ENCODE results near the gene NRXN2.

Gene NRXN2

DNA sequence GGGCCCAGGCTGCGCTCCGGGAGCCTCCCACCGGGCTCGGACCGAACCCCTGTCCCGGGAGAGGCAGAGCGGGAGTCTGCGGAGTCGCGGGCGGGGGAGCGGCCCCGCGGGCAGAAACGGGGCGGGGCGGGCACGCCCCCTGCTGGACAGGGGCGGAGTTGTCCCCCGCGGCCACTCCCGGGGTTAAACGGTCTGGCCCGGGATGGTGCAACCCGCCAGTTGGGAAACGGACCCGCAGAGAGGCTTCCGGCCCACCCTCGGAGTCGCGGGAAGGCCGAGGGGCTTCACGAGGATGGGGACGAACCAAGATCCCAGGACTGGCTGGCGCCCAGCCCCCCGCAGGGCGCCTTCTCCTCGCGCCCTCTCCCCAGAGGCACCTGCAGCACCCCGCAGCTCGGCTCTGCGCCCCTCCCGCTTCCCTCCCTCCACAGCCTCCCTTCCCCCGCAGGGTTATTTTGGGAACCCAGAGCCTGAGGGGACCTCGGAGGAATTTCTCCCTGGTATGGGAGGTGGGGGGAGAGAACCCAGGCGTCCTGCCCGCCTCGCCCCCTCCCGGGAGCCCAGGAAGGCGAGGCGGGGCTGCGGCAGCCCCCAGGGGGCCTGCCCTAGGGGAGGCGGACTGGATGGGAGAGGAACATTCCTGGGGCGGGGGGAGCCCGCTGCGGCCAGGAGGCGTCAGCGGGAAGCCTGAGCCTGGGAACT lies 20.0 kb upstream of the NRXN2 start:
- DNase-seq: peak; percentile 73

DNA sequence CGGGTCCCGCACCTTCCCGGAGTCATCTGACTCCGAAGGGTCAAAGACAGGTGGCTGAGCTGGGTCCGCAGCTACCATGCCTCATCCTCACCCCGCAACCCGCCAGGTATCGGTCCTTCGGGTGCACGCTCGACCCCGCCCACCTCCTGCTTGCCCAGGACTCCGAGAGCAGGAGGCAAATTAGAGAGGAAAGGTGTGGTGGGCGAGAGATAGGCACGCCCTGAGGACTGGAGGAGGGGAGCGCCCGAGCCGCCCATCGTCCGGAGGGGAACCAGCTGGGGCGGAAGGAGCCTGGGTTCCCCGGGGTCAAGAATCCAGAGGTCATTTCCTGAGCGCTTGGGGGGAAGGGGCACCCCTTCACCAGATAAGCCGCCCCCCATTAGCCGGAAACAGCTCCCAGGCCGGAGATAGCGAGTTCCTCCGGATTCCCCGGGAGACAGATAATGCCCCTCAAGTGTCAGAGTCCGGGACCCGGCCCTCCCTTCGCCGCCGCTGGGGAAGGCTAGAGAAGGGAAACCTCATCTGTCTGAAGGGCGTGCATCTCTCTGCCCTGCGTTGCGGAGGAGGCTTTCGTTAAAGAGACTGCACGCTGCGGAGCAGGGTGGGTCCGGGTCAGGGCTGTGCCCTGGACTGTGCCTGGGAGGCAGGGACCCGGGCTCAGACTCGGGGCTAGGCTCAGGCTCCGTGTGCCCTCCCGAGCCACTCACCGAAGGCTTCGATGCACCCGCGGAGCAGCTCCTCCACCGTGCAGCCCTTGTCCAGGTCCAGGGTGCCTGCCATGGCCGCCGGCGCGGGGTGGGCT lies 19.3 kb upstream of the NRXN2 start:
- DNase-seq: no peak

DNA sequence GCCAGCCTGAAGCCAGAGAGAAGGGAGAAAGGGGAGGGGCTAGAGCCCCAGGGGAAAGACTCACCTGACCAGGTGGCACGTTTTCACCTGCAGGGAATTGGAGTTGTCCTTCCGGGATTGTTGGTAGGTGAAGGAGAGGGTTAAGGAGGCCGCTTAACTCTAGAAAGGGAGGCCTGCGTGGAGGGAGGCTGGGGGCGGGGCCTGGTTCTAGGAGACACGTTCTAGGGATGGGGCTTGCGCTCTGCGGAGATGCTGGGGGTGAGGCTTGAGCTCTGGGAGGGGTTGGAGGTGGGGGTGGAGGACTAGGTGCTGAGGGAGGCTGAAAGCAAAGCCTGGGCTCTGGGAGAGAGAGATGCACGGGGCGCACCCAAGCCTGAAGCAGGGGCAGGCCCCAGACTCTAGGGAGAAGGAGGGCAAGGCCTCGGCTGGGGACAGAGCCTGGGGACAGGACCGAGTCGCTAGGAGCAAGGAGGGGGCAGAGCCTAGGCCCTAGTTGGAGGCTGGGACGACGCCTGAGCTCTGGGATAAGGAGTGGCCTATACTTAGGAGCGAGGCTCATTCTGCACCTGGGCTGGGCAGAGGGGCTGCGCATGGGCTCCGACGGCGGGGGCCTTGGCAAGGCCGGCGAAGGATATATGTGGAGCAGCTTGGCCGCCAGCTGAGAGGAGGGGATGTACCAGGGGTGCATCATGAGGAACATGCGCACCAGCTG lies 18.5 kb upstream of the NRXN2 start:
- no peak for DNase-seq

DNA sequence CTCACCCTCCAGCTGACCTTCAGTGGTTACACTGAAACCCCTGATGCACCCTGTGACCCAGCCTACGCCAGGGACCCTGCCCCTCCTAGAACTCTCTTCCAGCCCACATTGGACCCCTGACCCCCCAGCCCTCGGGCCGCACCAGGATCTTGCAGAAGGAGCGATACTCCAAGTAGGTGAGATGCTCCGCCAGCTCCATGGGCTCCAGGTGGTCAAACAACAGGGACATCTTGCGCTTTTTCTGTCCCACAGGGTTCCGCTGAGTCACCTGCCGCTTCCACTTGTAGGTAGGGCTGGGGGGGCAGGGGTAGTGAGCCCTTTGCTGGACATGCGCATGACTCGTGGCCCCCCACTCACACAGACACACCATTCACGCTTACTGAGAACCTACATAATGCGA lies 16.9 kb upstream of the NRXN2 start:
- no peak for DNase-seq

DNA sequence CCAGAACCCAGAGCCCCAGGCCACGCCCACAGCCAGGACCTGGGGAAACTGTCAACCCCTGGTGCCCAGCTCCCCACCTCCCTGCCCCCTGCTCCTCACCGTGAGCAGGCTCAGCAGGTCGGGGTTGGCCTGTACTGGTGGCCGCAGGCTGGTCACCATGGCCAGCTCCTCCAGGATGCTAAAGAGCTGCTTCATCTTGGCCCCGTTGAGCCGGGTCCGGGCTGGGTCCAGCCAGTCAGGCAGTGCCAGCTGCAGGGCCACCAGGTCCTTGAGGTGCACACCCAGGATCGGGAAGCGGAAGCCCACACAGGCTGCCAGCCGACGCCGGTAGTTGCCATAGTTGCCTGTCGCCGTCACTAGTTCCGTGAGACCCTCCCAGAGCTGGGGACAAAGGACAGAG lies 13.7 kb upstream of the NRXN2 start:
- DNase-seq: no peak

DNA sequence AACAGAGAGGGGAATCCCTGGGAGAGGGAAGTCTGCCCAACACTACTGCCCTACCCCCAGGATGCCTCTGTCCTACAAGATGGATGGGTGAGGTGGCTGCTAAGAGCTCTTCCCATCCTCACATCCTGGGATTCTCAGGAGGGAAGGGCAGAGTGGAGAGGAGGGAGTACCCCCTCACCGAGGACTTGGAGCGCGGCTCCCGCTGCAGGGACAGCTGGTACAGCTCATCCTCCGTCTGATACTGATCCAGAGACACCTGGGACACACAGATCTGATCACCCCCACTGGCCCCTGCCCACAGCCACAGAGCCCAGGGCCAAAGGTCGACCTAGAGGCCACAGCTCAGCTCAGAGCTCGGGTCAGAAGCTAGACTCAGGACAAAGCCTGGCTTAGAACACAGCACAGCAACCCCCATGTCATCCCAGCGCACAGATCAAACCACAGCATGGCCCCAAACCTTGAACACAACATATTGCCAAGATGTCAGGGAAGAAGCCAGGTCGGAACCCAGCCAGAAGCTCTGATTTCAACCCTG lies 12.8 kb upstream of the NRXN2 start:
- DNase-seq: no peak

DNA sequence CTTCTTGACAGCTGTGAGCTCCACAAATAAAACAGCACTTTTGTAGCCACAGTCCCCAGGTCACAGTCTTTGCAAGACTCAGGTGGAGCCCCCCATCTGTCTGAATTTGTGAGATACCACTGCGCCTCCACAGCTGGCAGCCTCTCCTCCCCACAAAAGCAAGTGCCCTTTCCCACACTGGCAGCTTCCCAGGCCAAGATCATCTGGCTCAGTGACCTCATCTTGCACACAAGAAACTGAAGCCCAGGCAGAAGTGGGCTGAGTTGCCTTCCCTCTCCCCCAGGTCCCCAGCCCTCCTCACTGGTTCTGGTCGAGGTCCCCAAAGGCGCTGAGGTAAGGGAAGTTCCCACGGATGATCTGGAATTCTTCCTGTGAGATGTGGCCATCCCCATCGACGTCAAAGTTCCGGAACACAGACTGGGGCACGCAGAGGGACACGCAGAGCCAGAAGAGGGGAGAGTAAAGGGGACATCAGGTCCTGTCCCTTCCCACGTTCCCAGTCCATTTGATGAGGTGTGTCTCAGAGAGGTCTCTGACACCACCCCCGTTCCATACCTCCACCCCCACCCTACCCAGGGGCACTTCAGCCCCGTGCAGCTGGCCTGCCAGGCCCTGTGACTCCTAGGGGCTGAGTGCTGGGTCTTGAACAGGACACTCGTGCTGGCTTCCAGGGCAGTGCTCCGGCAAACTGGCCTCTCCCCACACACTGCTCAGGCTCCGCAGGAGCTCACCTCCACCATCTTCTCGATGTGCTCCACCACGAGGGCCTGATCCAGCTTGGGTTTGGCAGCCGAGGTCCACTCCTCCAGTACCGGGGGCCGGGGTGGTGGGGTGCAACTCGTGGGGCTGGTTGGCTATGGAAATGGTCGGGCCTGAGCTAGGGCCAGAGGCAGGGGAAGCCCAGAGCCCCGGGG lies 12.1 kb upstream of the NRXN2 start:
- DNase-seq: no peak

DNA sequence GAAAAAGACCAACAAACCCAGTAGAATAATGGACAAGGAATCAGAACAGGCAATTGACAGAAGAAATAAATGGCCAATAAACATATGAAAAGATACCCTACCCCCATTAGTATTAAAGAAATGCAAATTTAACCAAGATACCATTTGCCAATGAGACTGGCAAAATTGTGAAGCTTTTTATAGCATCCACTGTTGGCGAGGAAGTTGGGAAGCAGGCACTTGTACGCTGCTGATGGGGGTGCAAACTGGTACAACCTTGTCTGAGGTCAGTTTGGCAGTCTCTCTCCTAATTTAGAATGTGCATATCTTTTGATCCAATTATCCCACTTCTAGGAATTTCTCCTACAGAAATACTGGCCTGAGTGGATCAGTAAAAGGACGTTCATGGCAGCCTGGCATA lies 8.6 kb upstream of the NRXN2 start:
- DNase-seq: no peak

DNA sequence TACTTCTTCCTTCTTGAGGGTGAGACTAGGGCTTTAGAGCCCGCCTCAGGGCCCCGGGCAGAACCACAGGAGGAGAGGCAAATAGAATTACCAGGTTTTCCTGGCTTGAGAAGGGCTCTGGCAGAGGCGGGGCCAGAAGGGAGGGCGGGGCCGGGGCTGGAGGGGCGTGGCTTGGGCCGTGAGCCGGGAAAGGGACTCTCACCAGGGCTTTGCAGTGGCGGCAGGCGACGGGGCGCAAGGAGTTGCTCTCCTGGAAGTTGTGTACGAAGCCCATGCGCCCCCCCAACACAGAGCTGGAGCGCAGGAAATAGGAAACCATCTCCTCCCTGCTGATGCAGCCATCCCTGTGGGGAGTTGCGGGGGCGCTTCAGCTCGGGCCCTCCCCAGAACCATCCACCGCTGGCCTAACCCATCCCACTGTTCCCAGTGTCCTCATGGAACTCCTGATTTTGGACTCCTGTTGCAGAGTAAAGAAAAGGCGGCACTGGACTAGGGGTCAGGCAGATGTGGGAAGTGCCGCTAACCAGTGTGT lies 6.9 kb upstream of the NRXN2 start:
- no peak for DNase-seq

DNA sequence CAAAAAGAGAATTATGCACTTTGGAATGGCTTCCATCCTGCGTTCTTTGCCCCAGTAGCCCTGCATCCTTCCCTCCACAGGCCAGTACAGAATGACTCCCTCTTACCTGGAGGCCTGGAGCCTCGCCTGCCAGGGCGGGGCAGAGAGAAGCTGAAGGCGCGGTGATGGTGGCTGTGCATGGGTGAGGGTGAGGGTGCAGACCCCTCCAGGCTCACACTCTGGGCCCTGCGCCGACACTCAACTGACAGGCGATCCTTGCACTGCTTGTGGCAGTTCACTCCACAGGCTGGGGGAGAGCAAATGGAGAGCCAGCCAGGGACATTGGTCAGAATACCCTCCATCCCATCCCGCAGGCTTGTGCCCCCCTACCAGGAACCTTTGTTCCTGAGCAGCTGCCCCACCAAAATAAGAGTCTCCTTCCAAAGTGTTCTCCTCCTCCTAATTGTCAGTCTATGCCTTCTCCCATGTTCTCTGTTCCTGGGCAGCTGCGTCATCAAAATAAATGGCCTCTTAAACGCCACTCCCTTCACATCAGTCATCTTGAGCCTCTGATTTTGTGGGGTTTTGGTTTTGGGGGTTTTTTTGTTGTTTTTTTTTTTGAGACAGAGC lies 5.9 kb upstream of the NRXN2 start:
- no peak for DNase-seq

DNA sequence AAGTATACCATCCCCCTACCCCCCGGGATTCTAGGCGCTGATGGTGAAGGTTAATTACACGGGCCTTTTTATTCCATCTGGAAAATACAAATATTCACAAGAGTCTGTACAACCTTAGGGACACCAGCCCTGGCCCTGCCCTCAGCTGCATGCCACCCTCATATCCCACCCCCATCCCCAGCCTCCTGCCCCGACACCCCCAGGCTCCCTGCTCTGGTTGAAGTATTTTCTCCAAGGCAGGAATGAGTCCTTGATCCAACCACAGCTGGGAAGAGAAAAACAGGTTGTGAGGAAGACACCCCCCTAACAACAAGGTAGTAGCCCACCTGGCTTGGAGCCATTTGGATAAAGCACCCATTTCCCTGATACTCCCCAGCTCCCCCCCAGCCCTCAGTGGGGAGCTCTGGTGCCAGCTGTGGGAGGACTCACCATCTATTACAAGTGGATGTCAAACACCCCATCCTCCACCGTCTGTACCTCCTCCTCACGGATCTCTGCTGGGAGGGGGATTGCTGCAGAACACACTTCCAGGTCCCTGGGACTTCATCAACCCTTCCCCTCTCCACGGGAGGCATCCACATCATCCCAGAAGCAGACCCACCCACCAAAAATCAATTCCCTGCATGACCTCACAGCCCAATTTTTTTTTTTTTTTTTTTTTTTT lies 4.0 kb upstream of the NRXN2 start:
- no peak for DNase-seq

DNA sequence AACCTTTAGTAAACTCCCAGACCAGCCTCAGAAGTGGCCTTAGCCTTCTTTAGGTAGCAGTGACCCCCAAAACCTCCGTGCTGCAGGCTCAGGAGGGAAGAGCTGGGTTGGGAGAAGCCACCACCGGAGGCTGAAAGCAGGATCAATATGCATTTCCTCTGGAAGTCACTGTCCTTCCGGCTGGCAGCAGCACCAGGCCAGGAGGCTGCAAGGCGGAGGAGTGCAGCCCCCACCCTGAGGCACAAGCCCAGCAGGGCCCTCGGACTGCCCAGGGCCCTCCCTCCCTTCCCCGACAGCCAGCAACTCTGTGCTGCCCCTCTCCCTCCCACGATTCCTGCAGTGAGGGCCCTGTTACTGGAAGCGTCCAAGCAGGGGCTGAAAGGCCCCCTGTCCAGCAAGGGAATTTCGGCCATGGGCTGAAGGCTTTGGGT lies 3.2 kb upstream of the NRXN2 start:
- no peak for DNase-seq

DNA sequence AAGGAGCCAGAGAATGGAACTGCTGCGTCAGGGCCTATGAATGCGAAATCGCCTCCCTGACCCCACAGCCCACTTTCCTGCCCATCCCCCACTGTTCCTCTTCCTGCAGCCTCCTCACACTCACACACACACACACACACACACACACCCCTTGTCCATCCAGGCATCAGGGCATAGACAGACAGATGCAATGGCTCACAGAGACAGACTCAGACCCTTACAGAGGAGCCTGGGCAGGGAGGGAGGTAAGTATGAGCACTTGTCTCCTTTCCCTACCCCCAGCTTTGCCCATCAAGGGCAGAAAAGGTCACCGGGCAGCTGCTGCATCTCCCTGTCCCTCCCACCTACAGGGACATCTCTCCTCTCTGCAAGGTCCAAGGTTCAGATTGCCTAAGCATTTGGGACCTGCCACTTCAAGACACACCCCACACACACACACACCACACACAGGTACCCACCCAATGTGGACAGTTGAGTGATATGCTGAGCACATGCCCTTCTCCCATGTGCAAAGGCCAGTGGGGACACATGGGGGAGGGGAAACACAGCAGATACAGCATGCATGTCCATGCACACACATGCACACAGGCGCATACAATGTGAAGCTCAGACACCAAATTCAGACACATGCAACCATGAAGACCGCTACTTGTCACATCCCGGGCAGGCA lies 2.0 kb upstream of the NRXN2 start:
- DNase-seq: no peak

DNA sequence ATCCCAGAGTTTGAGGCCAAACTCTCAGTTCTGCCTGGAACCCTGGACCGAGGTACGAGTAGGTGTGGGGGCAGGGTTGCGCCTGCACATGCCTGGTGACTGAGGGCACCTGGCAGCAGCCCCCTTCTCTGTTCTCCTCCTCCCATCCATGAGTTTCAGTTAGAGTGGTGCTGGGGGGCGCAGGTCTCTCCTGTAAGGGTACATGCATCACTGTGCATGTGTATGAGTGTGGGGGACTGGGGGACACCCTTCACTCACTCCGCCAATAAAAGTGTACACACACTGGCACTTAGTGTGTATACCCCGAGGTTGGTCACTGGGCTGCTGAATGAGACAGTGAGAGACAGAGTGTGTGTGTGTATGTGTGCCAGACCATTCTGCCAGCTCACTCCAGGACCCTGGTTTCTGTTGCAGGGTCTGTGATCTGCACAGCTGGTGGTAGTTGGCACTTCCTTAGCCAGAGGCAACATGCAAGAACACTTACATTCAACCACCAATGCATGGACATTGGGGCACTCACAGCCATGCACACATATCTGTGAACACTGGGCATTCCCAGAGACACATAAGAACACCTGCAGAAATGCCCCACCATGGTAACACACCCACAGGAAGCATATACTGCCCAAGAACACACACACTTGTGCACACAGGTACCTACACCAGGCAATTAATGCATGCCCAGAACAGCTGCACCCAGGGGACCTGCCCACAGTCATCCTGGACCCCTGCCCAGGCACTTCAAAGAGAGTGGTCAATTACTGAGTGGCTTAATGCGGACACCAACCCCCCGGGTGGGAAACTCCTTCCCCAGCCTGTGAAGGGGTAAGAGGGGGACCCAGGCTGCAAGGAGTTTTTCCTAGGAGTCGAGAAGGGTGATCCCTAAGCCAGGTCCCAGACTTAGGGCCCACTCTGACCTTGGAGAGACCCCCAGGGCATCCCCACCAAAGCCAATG lies 1.2 kb upstream of the NRXN2 start:
- no peak for DNase-seq

DNA sequence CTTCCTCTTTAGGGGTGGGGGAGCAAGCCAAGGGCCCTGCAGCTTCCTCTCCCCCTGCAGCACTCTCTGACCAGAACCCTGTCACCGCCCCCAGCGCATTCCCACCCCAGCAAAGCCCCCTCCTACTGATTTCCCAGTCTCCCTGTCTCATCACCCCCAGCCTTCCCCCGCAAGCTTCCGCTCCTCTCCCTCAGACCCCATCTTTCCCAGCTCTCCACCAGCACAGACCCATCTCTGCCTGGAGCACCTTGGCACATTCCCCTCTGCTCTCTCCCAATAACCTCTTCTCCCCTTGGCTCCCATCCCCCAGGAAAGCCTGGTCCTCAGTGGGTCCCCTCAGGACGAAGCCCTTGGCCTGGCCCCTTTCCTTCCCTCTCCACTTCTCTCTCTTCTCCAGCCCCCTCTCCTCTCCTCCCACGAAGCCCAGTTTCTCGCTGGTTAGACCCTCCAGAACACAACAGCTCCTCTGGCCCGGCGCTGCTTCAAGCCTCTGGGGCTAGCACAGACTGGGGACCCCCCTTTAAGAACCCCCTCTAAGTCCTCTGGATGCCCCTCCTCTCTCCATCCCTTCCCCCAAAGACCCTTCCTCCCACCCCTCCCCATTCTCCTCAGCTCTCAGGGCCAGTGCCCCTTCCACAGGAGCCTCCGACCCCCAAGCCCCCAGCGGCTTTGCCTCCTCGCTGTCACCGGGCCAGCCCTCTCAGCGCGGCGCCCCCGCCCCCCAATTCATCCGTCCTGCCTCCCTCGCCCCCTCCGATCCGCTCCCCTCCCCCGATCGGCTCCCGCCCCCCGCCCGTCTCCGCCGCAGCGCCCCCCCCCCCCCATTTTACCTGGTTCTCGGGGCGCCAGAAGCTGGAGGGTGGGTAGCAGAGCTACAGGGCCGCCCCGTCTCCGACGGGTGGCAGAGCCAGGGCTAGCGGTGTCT lies 594 bp downstream of the NRXN2 start:
- no peak for DNase-seq

DNA sequence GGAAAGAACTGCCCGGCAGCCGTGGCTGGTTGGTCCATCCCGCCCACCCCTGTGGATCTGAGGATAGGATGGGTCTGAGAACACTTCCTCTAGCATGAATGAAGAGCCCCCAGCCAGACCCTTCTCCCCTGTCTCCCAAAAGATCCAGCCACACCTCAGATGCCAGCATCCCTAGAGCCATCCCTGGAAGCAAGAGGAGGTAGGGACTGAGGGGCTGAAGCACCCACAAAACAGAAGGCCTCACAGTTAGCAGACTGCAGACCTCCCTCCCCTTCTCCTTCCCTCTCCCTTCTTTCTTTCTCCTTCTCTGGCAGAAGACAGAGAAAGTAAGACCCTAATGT lies 1.7 kb downstream of the NRXN2 start:
- DNase-seq: no peak

DNA sequence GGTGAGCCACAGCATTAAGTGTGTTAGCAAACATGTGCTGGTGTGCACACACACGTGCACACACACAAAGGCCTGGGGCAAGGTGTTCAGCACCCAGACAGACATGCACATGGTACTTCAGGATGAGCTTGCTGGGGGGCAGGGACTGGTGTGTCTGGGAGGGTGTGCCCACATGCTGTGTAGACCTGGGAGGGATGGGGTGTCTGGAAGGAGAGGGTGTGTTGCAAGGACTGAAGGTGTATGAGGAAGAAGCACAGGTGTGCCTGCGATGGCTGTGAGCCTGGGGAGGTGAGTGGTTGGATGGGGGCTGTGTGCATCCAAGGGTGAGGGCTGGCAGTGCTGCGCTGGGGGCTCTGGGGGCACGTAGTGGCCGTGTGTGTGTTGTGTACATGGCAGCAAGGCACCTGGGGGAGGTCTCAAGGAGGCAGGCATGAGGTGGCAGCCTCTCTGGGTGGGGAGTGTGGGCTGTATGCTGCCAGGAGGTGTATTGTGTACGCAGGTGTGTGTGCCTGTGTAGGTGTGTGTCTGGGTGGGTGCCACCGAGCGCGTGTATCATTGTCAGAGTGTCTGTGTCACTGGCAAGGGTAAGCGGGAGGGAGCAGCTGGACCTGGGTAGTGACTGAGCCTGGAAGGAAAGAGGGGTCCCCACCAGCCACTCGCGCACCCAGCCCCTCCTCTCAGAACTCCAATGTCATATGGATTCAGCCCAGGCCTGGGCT lies 2.2 kb downstream of the NRXN2 start:
- DNase-seq: no peak

DNA sequence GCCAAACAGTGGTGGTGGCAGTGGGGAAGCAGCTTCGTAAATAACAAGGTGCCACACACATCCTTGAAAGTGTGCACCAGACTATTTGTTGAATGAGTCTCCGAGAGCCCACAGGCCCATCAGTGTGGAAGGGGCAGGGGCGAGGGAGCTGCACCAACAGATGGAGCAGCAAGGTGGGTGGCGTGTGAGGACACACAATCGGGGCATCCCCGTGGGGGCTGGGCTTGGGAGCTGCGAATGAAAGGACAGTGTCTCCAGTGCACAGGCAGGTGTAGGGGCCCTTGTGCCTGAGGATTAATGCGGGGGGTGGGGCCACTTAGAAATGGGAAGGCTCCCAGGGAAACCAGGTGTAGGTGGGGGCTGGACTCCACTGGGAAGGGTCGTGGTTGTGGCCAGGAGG lies 2.8 kb downstream of the NRXN2 start:
- DNase-seq: no peak

Data from CD4-positive, alpha-beta T cell treated with Interleukin-15 for 1 hour (primary cell).